ENCODE data around the gene DOK4. TPM values are rescaled to one million over a fixed set of nuclear protein-coding genes. Genes with fewer than 3 reads are reported as not detected.
"Not testable (repeated sequence)": the region's sequence is repeated elsewhere in the genome, so short reads cannot be mapped to it uniquely, and the experiment has no call there.

DOK4 gene
- total RNA-seq, 2 donors from 2014 or later = 1.8 to 2.6 TPM

DNA sequence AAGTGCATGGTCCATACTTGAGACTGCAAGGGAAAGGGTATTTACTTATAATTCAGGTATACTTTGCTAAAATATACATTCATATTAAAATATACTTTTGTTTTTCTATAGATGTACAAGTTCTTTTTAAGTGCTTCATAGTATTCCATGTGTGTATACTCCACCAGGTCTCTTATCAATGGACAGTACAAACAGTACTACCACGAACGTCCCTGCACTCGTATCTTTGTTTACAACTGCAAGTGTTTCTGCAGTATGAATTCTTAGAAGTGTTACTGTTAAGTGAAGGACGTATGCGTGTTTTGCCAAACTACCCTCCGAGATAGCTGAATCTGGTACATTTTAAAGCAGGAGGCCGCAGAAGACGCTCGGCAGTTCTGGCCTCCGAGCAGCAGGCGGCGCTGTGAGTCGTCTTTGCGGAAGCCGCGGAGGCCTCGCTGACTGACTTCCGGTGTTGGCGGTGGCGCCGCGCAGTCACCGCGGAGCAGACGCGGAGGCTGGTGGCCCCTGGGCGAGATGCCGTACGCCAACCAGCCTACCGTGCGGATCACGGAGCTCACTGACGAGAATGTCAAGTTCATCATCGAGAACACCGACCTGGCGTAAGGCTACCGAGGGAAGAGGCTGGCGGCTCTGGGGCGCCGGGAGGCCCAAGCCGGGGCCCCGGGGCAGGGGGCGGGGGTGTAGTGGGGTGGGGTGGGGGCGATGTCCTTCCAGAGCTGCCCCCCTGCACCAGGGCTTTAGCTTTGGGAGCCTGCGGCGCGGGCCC is 23.9 kb downstream of the DOK4 start, which contains the start of gene POLR2C:
Gene POLR2C (plus strand): TSS at position 471 of the 769 bp plus-strand sequence. CDS start 46 bp downstream, at position 517.
- H3K27ac Mint-ChIP-seq = peak within 1 kb of the TSS; percentile 98
- ATAC-seq = peak; percentile 97
- peak within 1 kb of the TSS; percentile 100 for H3K4me3 Mint-ChIP-seq
- peak; percentile 86 to 96 (median 90) for DNase-seq
- no peaks in the 10 kb centered on the region for H3K9me3 ChIP-seq (ENCODE audit: control insufficient read depth, low read length, poor library complexity, severe bottlenecking)
- H3K4me1 Mint-ChIP-seq = peaks cover 26% of the 10 kb centered on the region
- peaks cover 11% of the 10 kb centered on the region for H3K36me3 Mint-ChIP-seq (ENCODE audit: low read depth)
- H3K27me3 Mint-ChIP-seq = no peaks in the 10 kb centered on the region

DNA sequence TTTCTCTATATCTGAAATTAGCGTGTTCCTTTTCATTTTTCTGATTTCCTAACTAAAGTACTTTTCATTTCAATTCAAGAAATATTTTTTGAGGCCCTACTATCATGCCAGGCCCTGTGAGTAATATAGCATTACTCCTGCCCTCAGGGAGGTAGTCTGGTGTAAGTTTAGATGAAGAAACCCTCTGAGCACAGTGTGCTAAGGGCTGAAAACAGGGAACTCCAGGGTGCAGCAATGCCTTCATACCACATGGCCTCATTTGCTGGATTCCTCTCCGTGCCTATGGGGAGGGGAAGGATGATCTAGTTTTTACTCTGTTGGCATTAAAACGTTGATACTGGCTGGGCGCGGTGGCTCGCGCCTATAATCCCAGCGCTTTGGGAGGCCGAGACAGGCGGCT is 34.3 kb downstream of the DOK4 start:
- peaks cover 7% of the 10 kb centered on the region for H3K36me3 Mint-ChIP-seq (ENCODE audit: low read depth)
- H3K4me3 Mint-ChIP-seq = no peak overlapping the region
- peaks cover 8% of the 10 kb centered on the region for H3K4me1 Mint-ChIP-seq
- no peaks in the 10 kb centered on the region for H3K9me3 ChIP-seq (ENCODE audit: control insufficient read depth, low read length, poor library complexity, severe bottlenecking)
- DNase-seq (no peak), ATAC-seq (no peak)
- H3K27me3 Mint-ChIP-seq = no peaks in the 10 kb centered on the region
- no peak overlapping the region for H3K27ac Mint-ChIP-seq

DNA sequence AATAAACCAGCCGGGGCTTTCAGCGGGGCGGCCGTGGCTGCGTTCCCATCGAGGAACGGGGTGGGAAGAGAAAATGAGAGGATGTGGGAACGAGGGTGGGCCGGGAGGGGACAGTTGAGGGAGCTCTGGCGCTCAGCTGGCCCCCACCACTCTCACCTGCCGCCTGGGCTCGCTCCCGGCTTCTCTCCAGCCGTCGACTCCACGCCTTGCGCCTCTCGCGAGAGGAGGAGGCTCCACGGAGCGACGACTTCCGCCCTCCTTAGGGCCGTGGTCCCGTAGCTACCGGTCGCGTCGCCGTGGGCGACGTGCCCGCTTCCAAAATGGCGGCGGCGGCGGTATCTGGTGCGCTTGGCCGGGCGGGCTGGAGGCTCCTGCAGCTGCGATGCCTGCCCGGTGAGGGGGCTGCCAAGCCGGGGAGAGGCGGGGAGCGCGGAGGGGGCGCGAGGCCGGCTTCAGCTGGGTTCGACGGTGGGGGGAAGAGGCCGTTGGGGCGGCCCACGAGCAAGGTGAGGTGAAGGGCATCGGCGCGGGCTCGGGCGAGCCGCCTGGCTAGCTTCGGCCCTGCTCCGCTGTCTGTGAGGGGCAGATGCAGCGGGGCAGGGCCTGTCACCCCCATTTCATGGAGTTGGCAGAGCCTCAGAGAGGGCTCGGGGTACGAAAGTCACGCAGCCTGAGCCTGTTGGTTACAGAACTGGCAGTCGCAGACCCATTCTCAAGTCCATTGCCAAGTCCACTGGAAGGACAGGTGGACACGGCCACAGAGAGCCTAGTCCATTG is 38.9 kb downstream of the DOK4 start, which contains the start of the genes CIAPIN1 and COQ9:
Gene CIAPIN1 (minus strand): TSS at position 200 of the 777 bp plus-strand sequence. CDS start 6,457 bp downstream, outside the sequence.
Gene COQ9 (plus strand): TSS at position 294 of the 777 bp plus-strand sequence. CDS start 27 bp downstream, at position 321.
- no peaks in the 10 kb centered on the region for H3K27me3 Mint-ChIP-seq
- peak within 1 kb of the TSS; percentile 81 for H3K27ac Mint-ChIP-seq
- peak; percentile 84 to 88 (median 88) for DNase-seq
- H3K4me1 Mint-ChIP-seq = peaks cover 14% of the 10 kb centered on the region
- H3K9me3 ChIP-seq (ENCODE audit: control insufficient read depth, low read length, poor library complexity, severe bottlenecking) = no peaks in the 10 kb centered on the region
- peak within 1 kb of the TSS; percentile 93 for H3K4me3 Mint-ChIP-seq
- ATAC-seq = peak; percentile 99
- H3K36me3 Mint-ChIP-seq (ENCODE audit: low read depth) = no peaks in the 10 kb centered on the region

DNA sequence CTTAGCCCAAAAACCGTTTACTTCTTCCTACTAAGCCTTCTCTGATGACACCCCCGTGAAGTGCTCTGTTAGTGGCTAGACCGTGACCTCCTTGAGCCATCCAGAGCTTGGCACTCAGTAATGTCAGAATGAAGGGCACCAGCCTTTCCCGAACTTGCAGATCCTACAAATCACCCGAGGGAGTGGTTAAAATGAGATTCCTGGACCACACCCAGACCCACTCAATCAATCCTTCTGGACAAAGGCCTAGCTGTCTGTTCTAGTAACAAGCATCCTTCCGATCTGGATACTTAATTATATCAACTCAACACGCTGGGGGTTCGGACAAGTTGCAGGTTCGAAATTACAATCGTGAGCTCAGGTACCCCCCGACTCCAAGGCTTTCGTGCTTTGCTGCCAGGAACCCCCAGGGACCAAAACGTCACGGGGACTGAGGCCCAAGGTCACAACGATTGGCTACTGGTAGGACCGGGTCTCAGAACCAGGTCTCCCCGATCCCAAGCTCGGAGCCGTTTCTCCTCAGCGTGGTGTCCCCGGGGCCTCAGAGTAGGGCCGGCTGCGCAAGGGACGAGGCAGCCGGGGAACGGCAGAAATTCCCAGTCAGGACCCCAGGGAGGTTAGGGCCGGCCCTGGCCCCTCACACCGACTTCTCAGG is 39.6 kb downstream of the DOK4 start:
- ATAC-seq (peak; percentile 18), DNase-seq (no peak)
- H3K4me1 Mint-ChIP-seq = peaks cover 14% of the 10 kb centered on the region
- H3K27me3 Mint-ChIP-seq = no peaks in the 10 kb centered on the region
- H3K4me3 Mint-ChIP-seq = peak overlapping the region; percentile 93
- no peaks in the 10 kb centered on the region for H3K9me3 ChIP-seq (ENCODE audit: control insufficient read depth, low read length, poor library complexity, severe bottlenecking)
- H3K36me3 Mint-ChIP-seq (ENCODE audit: low read depth) = no peaks in the 10 kb centered on the region
- peak overlapping the region; percentile 81 for H3K27ac Mint-ChIP-seq

DNA sequence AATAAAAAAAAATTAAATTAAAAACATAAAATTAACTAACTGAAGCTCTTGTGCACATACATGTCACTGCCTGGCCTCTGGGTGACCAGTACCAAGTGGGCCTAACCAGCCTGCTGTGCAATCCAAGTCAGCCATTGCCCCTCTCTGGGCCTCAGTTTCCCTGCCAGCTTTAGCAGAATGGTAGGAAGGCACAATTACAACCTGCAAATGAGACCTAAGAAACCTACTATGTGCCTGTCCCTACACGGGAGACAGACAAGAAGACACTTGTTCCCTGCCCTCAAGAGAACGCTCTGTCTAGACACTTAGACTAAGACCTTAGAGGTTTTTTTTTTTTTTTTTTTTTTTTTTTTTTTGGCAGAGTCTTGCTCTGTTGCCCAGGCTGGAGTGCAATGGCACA is 40.8 kb downstream of the DOK4 start:
- no peaks in the 10 kb centered on the region for H3K9me3 ChIP-seq (ENCODE audit: control insufficient read depth, low read length, poor library complexity, severe bottlenecking)
- ATAC-seq (no peak), DNase-seq (no peak)
- no peak overlapping the region for H3K4me3 Mint-ChIP-seq
- no peaks in the 10 kb centered on the region for H3K27me3 Mint-ChIP-seq
- no peaks in the 10 kb centered on the region for H3K36me3 Mint-ChIP-seq (ENCODE audit: low read depth)
- H3K4me1 Mint-ChIP-seq = peaks cover 14% of the 10 kb centered on the region
- no peak overlapping the region for H3K27ac Mint-ChIP-seq

DNA sequence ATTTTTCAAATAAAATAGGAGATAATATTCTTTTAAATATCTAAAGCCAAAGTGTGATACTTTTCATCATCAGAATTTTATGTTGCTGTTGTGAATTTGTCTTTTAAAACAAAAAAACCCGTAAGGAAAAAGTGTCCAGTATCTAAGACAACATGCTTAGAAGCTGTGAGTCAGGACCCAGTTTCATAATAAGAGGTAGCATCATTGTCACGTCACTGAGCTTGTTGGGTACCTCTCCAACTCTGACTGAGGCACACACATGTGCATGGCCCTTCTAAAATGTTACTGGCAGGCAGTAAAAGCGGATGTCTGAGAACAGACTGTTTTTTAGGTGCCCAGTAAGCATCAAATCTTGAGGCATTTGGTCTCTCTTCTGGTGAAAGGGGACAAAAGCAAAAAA is 41.6 kb downstream of the DOK4 start:
- H3K9me3 ChIP-seq (ENCODE audit: control insufficient read depth, low read length, poor library complexity, severe bottlenecking) = no peaks in the 10 kb centered on the region
- DNase-seq = no peak
- peaks cover 14% of the 10 kb centered on the region for H3K4me1 Mint-ChIP-seq
- H3K27ac Mint-ChIP-seq = no peak overlapping the region
- H3K36me3 Mint-ChIP-seq (ENCODE audit: low read depth) = no peaks in the 10 kb centered on the region
- no peak for ATAC-seq
- no peaks in the 10 kb centered on the region for H3K27me3 Mint-ChIP-seq
- no peak overlapping the region for H3K4me3 Mint-ChIP-seq

DNA sequence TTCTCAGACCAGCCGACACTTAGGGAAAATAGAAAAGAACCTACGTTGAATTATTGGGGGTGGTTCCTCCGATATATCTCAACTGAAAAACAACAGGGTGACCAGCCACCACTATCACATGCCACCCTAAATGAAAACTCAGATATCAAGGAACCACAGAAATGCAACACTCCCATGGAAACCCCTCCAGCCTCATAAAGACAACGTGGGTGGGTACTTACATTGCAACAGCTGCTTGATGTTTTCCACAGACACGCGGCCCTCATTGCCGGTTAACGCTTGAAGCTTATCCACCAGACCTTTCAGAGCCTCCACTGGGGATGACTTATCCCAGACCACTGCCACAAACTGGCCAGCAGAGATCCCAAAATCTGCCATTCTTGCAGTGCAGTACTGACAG is 45.7 kb downstream of the DOK4 start:
- not testable (repeated sequence) for H3K4me1 Mint-ChIP-seq; H3K36me3 Mint-ChIP-seq (ENCODE audit: low read depth)

DNA sequence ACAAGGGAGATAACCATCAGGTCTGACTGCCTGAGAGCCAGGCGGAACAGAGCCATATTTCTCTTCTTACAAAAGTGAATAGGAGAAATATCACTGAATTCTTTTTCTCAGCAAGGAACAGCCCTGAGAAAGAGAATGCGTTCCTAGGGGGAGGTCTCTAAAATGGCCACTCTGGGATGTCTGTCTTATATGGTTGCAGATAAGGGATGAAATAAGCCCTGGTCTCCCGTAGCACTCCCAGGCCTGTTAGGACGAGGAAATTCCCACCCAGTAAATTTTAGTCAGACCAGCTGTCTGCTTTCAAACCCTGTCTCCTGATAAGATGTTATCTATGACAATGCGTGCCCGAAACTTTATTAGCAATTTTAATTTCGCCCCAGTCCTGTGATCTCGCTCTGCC is 46.3 kb downstream of the DOK4 start:
- not testable (repeated sequence) for DNase-seq; H3K4me1 Mint-ChIP-seq; H3K9me3 ChIP-seq (ENCODE audit: control insufficient read depth, low read length, poor library complexity, severe bottlenecking); H3K36me3 Mint-ChIP-seq (ENCODE audit: low read depth); H3K27ac Mint-ChIP-seq; ATAC-seq; H3K4me3 Mint-ChIP-seq; H3K27me3 Mint-ChIP-seq

More for the DNA sequence above, 45.7 kb downstream of the DOK4 start:
- not testable (repeated sequence) for H3K9me3 ChIP-seq (ENCODE audit: control insufficient read depth, low read length, poor library complexity, severe bottlenecking); ATAC-seq; H3K27me3 Mint-ChIP-seq; H3K27ac Mint-ChIP-seq; H3K4me3 Mint-ChIP-seq; DNase-seq

DNA sequence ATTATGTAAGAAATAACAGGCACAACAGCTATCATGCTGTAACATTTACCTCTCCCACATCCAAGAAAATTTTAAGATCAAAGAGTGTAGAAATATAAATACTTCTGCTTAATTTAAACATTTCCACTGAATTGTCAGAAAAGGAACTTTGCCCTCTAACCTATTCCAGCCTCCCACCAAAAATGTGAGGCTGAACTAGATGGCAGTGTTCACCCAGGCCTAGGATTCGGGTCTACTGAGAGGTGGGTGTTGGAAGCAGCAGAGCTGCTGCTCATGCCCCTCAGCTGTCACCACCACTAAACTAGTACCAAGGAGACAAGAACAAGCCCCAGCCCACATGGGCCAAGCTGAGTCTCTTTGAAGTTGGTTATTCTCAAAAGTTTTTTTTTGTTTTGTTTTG is 50.5 kb downstream of the DOK4 start:
- ATAC-seq (no peak), DNase-seq (no peak)
- H3K27me3 Mint-ChIP-seq = no peaks in the 10 kb centered on the region
- no peak overlapping the region for H3K4me3 Mint-ChIP-seq
- peaks cover 7% of the 10 kb centered on the region for H3K36me3 Mint-ChIP-seq (ENCODE audit: low read depth)
- no peak overlapping the region for H3K27ac Mint-ChIP-seq
- peaks cover 3% of the 10 kb centered on the region for H3K4me1 Mint-ChIP-seq
- H3K9me3 ChIP-seq (ENCODE audit: control insufficient read depth, low read length, poor library complexity, severe bottlenecking) = no peaks in the 10 kb centered on the region

DNA sequence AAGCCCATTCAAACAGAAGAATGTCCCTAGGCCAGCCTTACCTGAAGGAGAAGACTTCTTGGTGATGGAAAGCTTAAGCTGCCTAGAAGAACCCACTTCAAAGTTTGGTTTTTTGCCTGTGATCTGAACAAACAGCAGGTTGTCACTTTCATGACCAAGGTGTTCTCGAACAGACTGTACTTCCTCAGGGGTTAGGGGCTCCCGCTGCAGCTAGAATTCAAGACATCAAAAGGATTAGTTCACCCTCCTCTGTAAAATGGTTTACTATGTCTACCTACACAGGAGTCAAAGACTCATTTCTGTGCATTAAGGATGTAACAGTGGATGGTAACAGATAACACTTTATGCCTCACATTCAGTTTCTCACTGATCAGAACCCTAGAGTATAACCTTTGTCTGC is 52.3 kb downstream of the DOK4 start:
- no peak overlapping the region for H3K27ac Mint-ChIP-seq
- peaks cover 3% of the 10 kb centered on the region for H3K4me1 Mint-ChIP-seq
- no peaks in the 10 kb centered on the region for H3K9me3 ChIP-seq (ENCODE audit: control insufficient read depth, low read length, poor library complexity, severe bottlenecking)
- peaks cover 10% of the 10 kb centered on the region for H3K36me3 Mint-ChIP-seq (ENCODE audit: low read depth)
- no peaks in the 10 kb centered on the region for H3K27me3 Mint-ChIP-seq
- DNase-seq = no peak
- H3K4me3 Mint-ChIP-seq = no peak overlapping the region
- no peak for ATAC-seq

DNA sequence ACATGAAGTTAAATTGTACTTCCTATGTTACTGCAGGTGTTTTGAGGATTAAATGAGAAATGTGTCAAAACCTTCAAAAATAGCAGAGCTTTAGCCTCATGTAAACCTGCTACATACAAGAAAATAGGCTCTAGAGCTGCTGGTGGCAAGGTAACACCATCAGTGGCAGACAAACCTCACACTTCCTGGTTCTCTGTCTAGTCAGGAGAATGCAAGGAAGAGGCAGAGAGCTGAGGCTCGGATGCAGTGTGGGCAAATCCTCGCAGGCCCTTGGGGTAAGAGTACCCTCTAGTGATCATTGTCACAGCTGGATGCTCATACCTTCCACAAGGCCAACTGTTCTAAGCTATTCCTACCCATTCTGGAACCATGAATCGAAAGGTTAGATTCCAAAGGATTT is 53.3 kb downstream of the DOK4 start:
- no peaks in the 10 kb centered on the region for H3K27me3 Mint-ChIP-seq
- no peaks in the 10 kb centered on the region for H3K4me1 Mint-ChIP-seq
- peaks cover 9% of the 10 kb centered on the region for H3K36me3 Mint-ChIP-seq (ENCODE audit: low read depth)
- no peak overlapping the region for H3K4me3 Mint-ChIP-seq
- DNase-seq (no peak), ATAC-seq (no peak)
- H3K9me3 ChIP-seq (ENCODE audit: control insufficient read depth, low read length, poor library complexity, severe bottlenecking) = no peaks in the 10 kb centered on the region
- no peak overlapping the region for H3K27ac Mint-ChIP-seq

DNA sequence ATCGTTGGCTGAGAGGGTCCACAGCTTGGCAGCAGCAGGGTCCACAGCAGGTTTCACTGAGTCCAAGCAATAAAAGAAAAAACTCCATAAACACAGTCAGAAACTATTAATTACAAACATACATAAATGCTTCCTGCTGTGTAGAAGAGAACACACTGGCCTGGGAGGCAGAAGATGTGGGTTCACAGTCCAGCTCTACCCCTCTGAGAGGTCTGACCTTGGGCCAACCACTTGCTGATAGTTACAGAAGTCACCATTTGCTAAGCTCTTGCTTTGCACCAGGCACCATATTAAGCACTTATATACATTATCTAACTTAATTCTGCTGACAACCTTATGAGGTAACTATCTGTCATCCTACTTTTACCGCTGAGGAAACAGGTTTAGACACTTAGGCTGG is 53.8 kb downstream of the DOK4 start:
- H3K27ac Mint-ChIP-seq = no peak overlapping the region

DNA sequence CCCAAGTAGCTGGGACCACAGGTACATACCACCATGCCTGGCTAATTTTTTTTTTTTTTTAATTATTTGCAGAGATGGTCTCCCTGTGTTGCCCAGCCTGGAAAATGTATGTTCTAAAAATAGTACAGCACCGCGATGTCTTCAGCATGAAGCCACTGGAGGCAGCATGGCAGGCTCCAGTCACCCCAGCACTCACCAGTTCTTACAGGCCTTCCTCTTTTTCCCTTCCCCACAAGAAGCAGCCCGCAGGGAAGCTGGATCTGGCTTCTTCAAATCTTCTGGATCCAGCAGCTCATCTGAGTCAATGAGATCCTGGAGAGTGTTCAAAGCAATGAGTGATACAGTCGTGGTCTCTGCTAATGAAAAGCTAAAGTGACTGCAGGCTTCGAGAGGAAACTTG is 55.3 kb downstream of the DOK4 start:
- Mint-ChIP-seq H3K4me3 (no peak overlapping the region), H3K27me3 (no peaks in the 10 kb centered on the region), H3K4me1 (no peaks in the 10 kb centered on the region), H3K36me3 (ENCODE audit: low read depth) (peaks cover 12% of the 10 kb centered on the region), H3K27ac (no peak overlapping the region)
- ATAC-seq (no peak), DNase-seq (no peak)
- H3K9me3 ChIP-seq (ENCODE audit: control insufficient read depth, low read length, poor library complexity, severe bottlenecking) = no peaks in the 10 kb centered on the region

More for the DNA sequence above, 53.8 kb downstream of the DOK4 start:
- peaks cover 10% of the 10 kb centered on the region for H3K36me3 Mint-ChIP-seq (ENCODE audit: low read depth)
- ATAC-seq (no peak), DNase-seq (no peak)
- no peaks in the 10 kb centered on the region for H3K27me3 Mint-ChIP-seq
- no peaks in the 10 kb centered on the region for H3K9me3 ChIP-seq (ENCODE audit: control insufficient read depth, low read length, poor library complexity, severe bottlenecking)
- no peaks in the 10 kb centered on the region for H3K4me1 Mint-ChIP-seq
- no peak overlapping the region for H3K4me3 Mint-ChIP-seq

All from T-helper 17 cell (primary cell).